ENCODE data around the gene NDUFA8.

The NDUFA8 gene

GRCh38 chr9:122173670-122174069, 14.1 kb upstream of the NDUFA8 start:
- DNase-seq (no peak), ATAC-seq (replicated peaks) (no peak)
- Mint-ChIP-seq H3K4me1 (ENCODE audit: low read depth in 2 of 2) (no peaks in the 10 kb centered on the region), H3K27ac (no peak overlapping the region), H3K9me3 (no peaks in the 10 kb centered on the region), H3K4me3 (no peak overlapping the region), H3K27me3 (peaks cover 53 to 69% of the 10 kb centered on the region in 2 donors), H3K36me3 (ENCODE audit: insufficient read depth) (no peaks in the 10 kb centered on the region)

GRCh38 chr9:122172131-122172530, 12.6 kb upstream of the NDUFA8 start:
- H3K4me1 Mint-ChIP-seq (ENCODE audit: low read depth in 2 of 2): no peaks in the 10 kb centered on the region
- H3K4me3 Mint-ChIP-seq: no peak overlapping the region
- peaks cover 60 to 78% of the 10 kb centered on the region in 2 donors for H3K27me3 Mint-ChIP-seq
- H3K9me3 Mint-ChIP-seq: no peaks in the 10 kb centered on the region
- ATAC-seq (replicated peaks) (no peak), DNase-seq (no peak)
- H3K36me3 Mint-ChIP-seq (ENCODE audit: insufficient read depth): no peaks in the 10 kb centered on the region
- H3K27ac Mint-ChIP-seq: no peak overlapping the region

GRCh38 chr9:122168356-122168755, 8.8 kb upstream of the NDUFA8 start:
- H3K9me3 Mint-ChIP-seq: no peaks in the 10 kb centered on the region
- H3K36me3 Mint-ChIP-seq (ENCODE audit: insufficient read depth): no peaks in the 10 kb centered on the region
- H3K4me1 Mint-ChIP-seq (ENCODE audit: low read depth in 2 of 2): no peaks in the 10 kb centered on the region
- H3K27me3 Mint-ChIP-seq: peaks cover 56 to 81% of the 10 kb centered on the region in 2 donors
- H3K27ac Mint-ChIP-seq: no peak overlapping the region
- ATAC-seq (replicated peaks) (no peak), DNase-seq (no peak)
- no peak overlapping the region for H3K4me3 Mint-ChIP-seq

GRCh38 chr9:122164286-122164685, 4.7 kb upstream of the NDUFA8 start:
- DNase-seq: no peak
- no peak for ATAC-seq (replicated peaks)
- H3K27ac Mint-ChIP-seq: no peak overlapping the region
- peaks cover 6% of the 10 kb centered on the region for H3K36me3 Mint-ChIP-seq (ENCODE audit: insufficient read depth)
- peaks cover 48 to 71% of the 10 kb centered on the region in 2 donors for H3K27me3 Mint-ChIP-seq
- peaks cover 7 to 8% of the 10 kb centered on the region in 2 donors for H3K4me1 Mint-ChIP-seq (ENCODE audit: low read depth in 2 of 2)
- no peak overlapping the region for H3K4me3 Mint-ChIP-seq
- no peaks in the 10 kb centered on the region for H3K9me3 Mint-ChIP-seq

- H3K27me3 Mint-ChIP-seq: peaks cover 35 to 56% of the 10 kb centered on the region in 2 donors
- no peaks in the 10 kb centered on the region for H3K9me3 Mint-ChIP-seq
- no peak overlapping the region for H3K4me3 Mint-ChIP-seq
- H3K4me1 Mint-ChIP-seq (ENCODE audit: low read depth in 2 of 2): peaks cover 18 to 24% of the 10 kb centered on the region in 2 donors
- ATAC-seq (replicated peaks) (no peak), DNase-seq (no peak)
- no peak overlapping the region for H3K27ac Mint-ChIP-seq
- peaks cover 7% of the 10 kb centered on the region for H3K36me3 Mint-ChIP-seq (ENCODE audit: insufficient read depth)
These were observed 2.8 kb upstream of the NDUFA8 start for GRCh38 chr9:122162415-122162814.

- Mint-ChIP-seq H3K9me3 (no peaks in the 10 kb centered on the region), H3K4me3 (peak overlapping the region; percentile 87 to 96), H3K27me3 (peaks cover 34 to 37% of the 10 kb centered on the region in 2 donors), H3K36me3 (ENCODE audit: insufficient read depth) (peaks cover 7% of the 10 kb centered on the region), H3K4me1 (ENCODE audit: low read depth in 2 of 2) (peaks cover 27 to 37% of the 10 kb centered on the region in 2 donors), H3K27ac (peak overlapping the region; percentile 97)
- no peak for ATAC-seq (replicated peaks)
- no peak for DNase-seq
These were observed 307 bp upstream of the NDUFA8 start for GRCh38 chr9:122159925-122160246.

GRCh38 chr9:122158202-122158601, 1.4 kb downstream of the NDUFA8 start:
- Mint-ChIP-seq H3K9me3 (no peaks in the 10 kb centered on the region), H3K27ac (peak overlapping the region in 1 of 2 donors; percentile 9)
- no peak for ATAC-seq (replicated peaks)

GRCh38 chr9:122155796-122156195, 3.8 kb downstream of the NDUFA8 start:
- Mint-ChIP-seq H3K4me3 (no peak overlapping the region), H3K36me3 (ENCODE audit: insufficient read depth) (peaks cover 12% of the 10 kb centered on the region), H3K4me1 (ENCODE audit: low read depth in 2 of 2) (peaks cover 35 to 56% of the 10 kb centered on the region in 2 donors), H3K27me3 (peaks cover 3 to 4% of the 10 kb centered on the region in 2 donors), H3K9me3 (no peaks in the 10 kb centered on the region), H3K27ac (no peak overlapping the region)
- DNase-seq: no peak
- no peak for ATAC-seq (replicated peaks)

More at GRCh38 chr9:122158202-122158601, 1.4 kb downstream of the NDUFA8 start:
- peaks cover 7% of the 10 kb centered on the region for H3K36me3 Mint-ChIP-seq (ENCODE audit: insufficient read depth)
- peak overlapping the region; percentile 4 to 96 for H3K4me3 Mint-ChIP-seq
- H3K27me3 Mint-ChIP-seq: peaks cover 18 to 21% of the 10 kb centered on the region in 2 donors
- H3K4me1 Mint-ChIP-seq (ENCODE audit: low read depth in 2 of 2): peaks cover 32 to 49% of the 10 kb centered on the region in 2 donors
- DNase-seq: peak in 2 of 3 experiments; percentile 4 to 14

- no peak for ATAC-seq (replicated peaks)
- peaks cover 14 to 24% of the 10 kb centered on the region in 2 donors for H3K4me1 Mint-ChIP-seq (ENCODE audit: low read depth in 2 of 2)
These were observed 8.2 kb downstream of the NDUFA8 start for GRCh38 chr9:122151267-122151828.

GRCh38 chr9:122145592-122145863, 14.1 kb downstream of the NDUFA8 start:
- peaks cover 0 to 4% of the 10 kb centered on the region in 2 donors for H3K4me1 Mint-ChIP-seq (ENCODE audit: low read depth in 2 of 2)
- no peak overlapping the region for H3K27ac Mint-ChIP-seq
- no peak overlapping the region for H3K4me3 Mint-ChIP-seq
- no peaks in the 10 kb centered on the region for H3K9me3 Mint-ChIP-seq
- peaks cover 56% of the 10 kb centered on the region for H3K36me3 Mint-ChIP-seq (ENCODE audit: insufficient read depth)
- ATAC-seq (replicated peaks) (no peak), DNase-seq (no peak)
- H3K27me3 Mint-ChIP-seq: no peaks in the 10 kb centered on the region

More at GRCh38 chr9:122151267-122151828, 8.2 kb downstream of the NDUFA8 start:
- H3K4me3 Mint-ChIP-seq: no peak overlapping the region
- no peaks in the 10 kb centered on the region for H3K27me3 Mint-ChIP-seq
- H3K36me3 Mint-ChIP-seq (ENCODE audit: insufficient read depth): peaks cover 44% of the 10 kb centered on the region
- no peak for DNase-seq
- no peak overlapping the region for H3K27ac Mint-ChIP-seq
- no peaks in the 10 kb centered on the region for H3K9me3 Mint-ChIP-seq

GRCh38 chr9:122144836-122145591, 14.6 kb downstream of the NDUFA8 start:
- Mint-ChIP-seq H3K27ac (no peak overlapping the region), H3K4me3 (no peak overlapping the region), H3K9me3 (no peaks in the 10 kb centered on the region), H3K27me3 (no peaks in the 10 kb centered on the region), H3K36me3 (ENCODE audit: insufficient read depth) (peaks cover 53% of the 10 kb centered on the region), H3K4me1 (ENCODE audit: low read depth in 2 of 2) (peaks cover 0 to 4% of the 10 kb centered on the region in 2 donors)
- ATAC-seq (replicated peaks): no peak
- no peak for DNase-seq

- H3K36me3 Mint-ChIP-seq (ENCODE audit: insufficient read depth): peaks cover 45% of the 10 kb centered on the region
- H3K4me1 Mint-ChIP-seq (ENCODE audit: low read depth in 2 of 2): peaks cover 0 to 2% of the 10 kb centered on the region in 2 donors
- no peak overlapping the region for H3K4me3 Mint-ChIP-seq
- no peaks in the 10 kb centered on the region for H3K27me3 Mint-ChIP-seq
- no peak overlapping the region for H3K27ac Mint-ChIP-seq
- no peak for DNase-seq
- ATAC-seq (replicated peaks): no peak
- no peaks in the 10 kb centered on the region for H3K9me3 Mint-ChIP-seq
These were observed 15.6 kb downstream of the NDUFA8 start for GRCh38 chr9:122143876-122144405.

GRCh38 chr9:122143296-122143695, 16.3 kb downstream of the NDUFA8 start:
- no peak for DNase-seq
- H3K27ac Mint-ChIP-seq: no peak overlapping the region
- H3K36me3 Mint-ChIP-seq (ENCODE audit: insufficient read depth): peaks cover 40% of the 10 kb centered on the region
- H3K4me3 Mint-ChIP-seq: no peak overlapping the region
- no peak for ATAC-seq (replicated peaks)
- peaks cover 0 to 2% of the 10 kb centered on the region in 2 donors for H3K4me1 Mint-ChIP-seq (ENCODE audit: low read depth in 2 of 2)
- H3K9me3 Mint-ChIP-seq: no peaks in the 10 kb centered on the region
- no peaks in the 10 kb centered on the region for H3K27me3 Mint-ChIP-seq

- H3K4me3 Mint-ChIP-seq: no peak overlapping the region
- peaks cover 0 to 2% of the 10 kb centered on the region in 2 donors for H3K4me1 Mint-ChIP-seq (ENCODE audit: low read depth in 2 of 2)
- ATAC-seq (replicated peaks) (no peak), DNase-seq (no peak)
- no peaks in the 10 kb centered on the region for H3K9me3 Mint-ChIP-seq
- H3K27me3 Mint-ChIP-seq: no peaks in the 10 kb centered on the region
- no peak overlapping the region for H3K27ac Mint-ChIP-seq
- peaks cover 24% of the 10 kb centered on the region for H3K36me3 Mint-ChIP-seq (ENCODE audit: insufficient read depth)
These were observed 17.9 kb downstream of the NDUFA8 start for GRCh38 chr9:122141671-122142070.

Data from effector memory CD8-positive, alpha-beta T cell (primary cell).